PFSK-1 (cell line): ENCODE results near the gene LRFN5.

Experiments used
- FOXP2 ChIP-seq: optimal IDR thresholded peaks from 2 replicates; pipeline ENCODE3; 2011; ENCODE audit warnings: borderline replicate concordance, control low read depth, inconsistent platforms; ENCODE audit not compliant: insufficient read depth; ENCODE audit errors: extremely low read length, extremely low read depth
- POLR2AphosphoS5 ChIP-seq: IDR thresholded peaks from 2 replicates; pipeline ENCODE4 v1.6.1; 2012; ENCODE audit warnings: low read depth, mild to moderate bottlenecking, control low read depth, low read length, moderate library complexity
- SIN3A ChIP-seq: IDR thresholded peaks from 2 replicates; pipeline ENCODE4 v1.6.1; 2012; ENCODE audit warnings: mild to moderate bottlenecking, low read length, moderate library complexity, borderline replicate concordance; ENCODE audit not compliant: insufficient read depth

- TF ChIP-seq POLR2AphosphoS5 (no peak), FOXP2 (no peak), SIN3A (no peak)
Observed at GRCh38 chr14:41839661-41840060, 233.0 kb downstream of the LRFN5 start.
